K562 (cell line): ENCODE measurements around the gene DIS3L2. TPM values are rescaled to one million over a fixed set of nuclear protein-coding genes. Genes with fewer than 3 reads are reported as not detected.

ENCODE experiments used
- ATAC-seq: fragments of 200-7000 bp; cut with Tn5 transposase; 3 replicates; pipeline ENCODE4 v1.9.1; 2020; ENCODE audit warnings: moderate library complexity
- BruUV-seq: library from RNA; stranded (reverse); fragments of 400-500 nt; replicated peaks from 2 replicates; lab custom pipeline; 2021; lab: Mats Ljungman, UMichigan
- CTCF ChIA-PET: fragments of 300-600 bp; formaldehyde crosslinking; extraction: SDS; loops from one replicate; lab custom pipeline; 2021; ENCODE audit warnings: low intra/inter-chr PET ratio; lab: Yijun Ruan, JAX
- POLR2A ChIA-PET: fragments of 300-600, 350-650 bp; sonication (Branson Sonifier 250); formaldehyde crosslinking; extraction: SDS; loops from one replicate; lab custom pipeline; 2021; ENCODE audit warnings: antibody characterized with exemption, inconsistent platforms; lab: Yijun Ruan, JAX
- DNase-seq, 4 experiments: peaks; one replicate each; pipeline versions ENCODE4 v3.0.0 to v3.0.0-alpha.2; 2011 to 2018; ENCODE audit warnings: low spot score in 3 of 4, mixed read lengths in 3 of 4; ENCODE audit errors: extremely low read depth in 1 of 4
- FAIRE-seq: peaks from 2 replicates; lab custom pipeline; 2011; peaks lifted over from hg19 to GRCh38; lab: Jason Lieb, UNC
- H2AFZ ChIP-seq: 2 replicates; pipeline ENCODE4 v1.6.0; 2011; ENCODE audit warnings: low read depth, low read length, control low read depth, inconsistent platforms
- H3K27ac ChIP-seq: fragments of 200-600 bp; 3 replicates; pipeline ENCODE4 v1.8.0; 2011; ENCODE audit warnings: low read depth, mild to moderate bottlenecking, control low read depth, inconsistent platforms, low read length, moderate library complexity, mixed read lengths; ENCODE audit errors: extremely low read depth
- H3K27me3 ChIP-seq, 2 experiments: fragments of 300-600 bp in 1 of 2; 2 replicates in 1 of 2; 3 replicates in 1 of 2; pipeline versions ENCODE4 v1.6.0 to v1.8.0; 2011; ENCODE audit warnings: inconsistent platforms in 2 of 2, low read length in 2 of 2, mild to moderate bottlenecking in 1 of 2, mixed read lengths in 1 of 2, moderate library complexity in 1 of 2; ENCODE audit not compliant: control insufficient read depth in 2 of 2, insufficient read depth in 2 of 2
- H3K36me3 ChIP-seq: fragments of 300-600 bp; 3 replicates; pipeline ENCODE4 v1.8.0; 2011; ENCODE audit warnings: mild to moderate bottlenecking, low read length, inconsistent platforms; ENCODE audit not compliant: control insufficient read depth, insufficient read depth
- H3K4me1 ChIP-seq, 2 experiments: fragments of 200-600 bp in 1 of 2; replicated peaks in 1 of 2; 2 replicates in 1 of 2; 3 replicates in 1 of 2; pipeline versions ENCODE4 v1.5.1 to v1.8.0; 2011; ENCODE audit warnings: inconsistent platforms in 2 of 2, low read length in 2 of 2, mild to moderate bottlenecking in 1 of 2, mixed read lengths in 1 of 2, moderate library complexity in 1 of 2; ENCODE audit not compliant: control insufficient read depth in 2 of 2, insufficient read depth in 2 of 2
- H3K4me2 ChIP-seq: 2 replicates; pipeline ENCODE4 v1.6.1; 2011; ENCODE audit warnings: low read length, control low read depth, inconsistent platforms, mixed read lengths; ENCODE audit not compliant: insufficient read depth
- H3K4me3 ChIP-seq: fragments of 200-600 bp; sonication (generic), shearing (Covaris generic); 2 replicates; pipeline ENCODE4 v1.5.1; 2016; ENCODE audit warnings: control low read depth, inconsistent platforms
- H3K79me2 ChIP-seq: fragments of 200-600 bp; 3 replicates; pipeline ENCODE4 v1.8.0; 2011; ENCODE audit warnings: low read length, inconsistent platforms; ENCODE audit not compliant: control insufficient read depth, insufficient read depth
- H3K9ac ChIP-seq, 2 experiments: 2 replicates each; pipeline versions ENCODE4 v1.6.0 to v1.6.1; 2011; ENCODE audit warnings: low read depth in 2 of 2, low read length in 2 of 2, control low read depth in 1 of 2, inconsistent platforms in 1 of 2, mild to moderate bottlenecking in 1 of 2, mixed read lengths in 1 of 2; ENCODE audit not compliant: insufficient read depth in 1 of 2
- H3K9me1 ChIP-seq: one replicate; pipeline ENCODE4 v1.6.0; 2011; ENCODE audit warnings: inconsistent platforms, mild to moderate bottlenecking, low read length, moderate library complexity; ENCODE audit not compliant: control insufficient read depth, insufficient read depth
- H3K9me3 ChIP-seq: replicated peaks from 2 replicates; pipeline ENCODE4 v1.5.1; 2011; ENCODE audit warnings: low read depth, low read length, inconsistent platforms; ENCODE audit not compliant: control insufficient read depth, insufficient read depth
- H4K20me1 ChIP-seq: replicated peaks from 2 replicates; pipeline ENCODE4 v1.6.1; 2011; ENCODE audit warnings: low read length, inconsistent platforms, mixed read lengths; ENCODE audit not compliant: control insufficient read depth, insufficient read depth
- CAMTA2 ChIP-seq: fragments of 250-450 bp; sonication (Bioruptor Pico); conservative IDR thresholded peaks from 2 replicates; pipeline ENCODE4 v1.5.1; 2022
- CCNT2 ChIP-seq: IDR thresholded peaks from 2 replicates; pipeline ENCODE4 v1.6.1; 2011; ENCODE audit warnings: borderline replicate concordance, low read depth, mild to moderate bottlenecking, moderate library complexity, mixed read lengths, low read length; ENCODE audit not compliant: insufficient read length; ENCODE audit errors: extremely low read depth
- FOSL1 ChIP-seq: fragments of 200-800 bp; sonication (Bioruptor generic); conservative IDR thresholded peaks from 2 replicates; pipeline ENCODE4 v1.6.1; 2016; ENCODE audit warnings: missing genetic modification characterization, missing compliant biosample characterization
- GTF2F1 ChIP-seq: IDR thresholded peaks from 2 replicates; pipeline ENCODE4 v1.6.1; 2011; ENCODE audit warnings: low read depth, low read length, improper control_type of control experiment
- HIVEP1 ChIP-seq: fragments of 250-450 bp; sonication (Bioruptor Pico); IDR thresholded peaks from 2 replicates; pipeline ENCODE4 v1.4.0; 2020; ENCODE audit warnings: mild to moderate bottlenecking
- HOXB6 ChIP-seq: fragments of 250-450 bp; sonication (Bioruptor Pico); IDR thresholded peaks from 2 replicates; pipeline ENCODE4 v1.5.1; 2022; ENCODE audit warnings: mild to moderate bottlenecking, borderline replicate concordance
- MAFF ChIP-seq: IDR thresholded peaks from 2 replicates; pipeline ENCODE4 v1.6.1; 2012; ENCODE audit warnings: low read length, improper control_type of control experiment
- NELFE ChIP-seq: IDR thresholded peaks from 2 replicates; pipeline ENCODE4 v1.6.1; 2011; ENCODE audit warnings: mild to moderate bottlenecking; ENCODE audit not compliant: insufficient read depth, insufficient read length
- PCBP2 ChIP-seq: fragments of 200-400 bp; formaldehyde crosslinking; IDR thresholded peaks from 2 replicates; pipeline ENCODE4 v1.6.1; 2018; ENCODE audit warnings: low read length, low read depth, mild to moderate bottlenecking, moderate library complexity; ENCODE audit not compliant: poor library complexity, severe bottlenecking
- RBM39 ChIP-seq: fragments of 200-400 bp; formaldehyde crosslinking; optimal IDR thresholded peaks from 2 replicates; pipeline ENCODE3; 2018; ENCODE audit warnings: low read depth, low read length
- RNF2 ChIP-seq: sonication (generic); IDR thresholded peaks from 2 replicates; pipeline ENCODE4 v1.6.1; 2016
- TARDBP ChIP-seq: fragments of 450-650 bp; IDR thresholded peaks from 2 replicates; pipeline ENCODE4 v1.6.1; 2016
- TBP ChIP-seq: optimal IDR thresholded peaks from 2 replicates; pipeline ENCODE3; 2011; ENCODE audit warnings: low read depth, low read length, improper control_type of control experiment
- XRCC5 ChIP-seq: fragments of 200-400 bp; formaldehyde crosslinking; IDR thresholded peaks from 2 replicates; pipeline ENCODE4 v1.6.1; 2017; ENCODE audit warnings: low read depth, mild to moderate bottlenecking, low read length
- ZBTB17 ChIP-seq: fragments of 450-650 bp; formaldehyde crosslinking; IDR thresholded peaks from 2 replicates; pipeline ENCODE4 v1.4.0; 2020; ENCODE audit warnings: mild to moderate bottlenecking
- ZC3H11A ChIP-seq: IDR thresholded peaks from 2 replicates; pipeline ENCODE4 v1.6.1; 2012; ENCODE audit warnings: low read depth, low read length, improper control_type of control experiment
- ZKSCAN3 ChIP-seq: fragments of 250-450 bp; sonication (Bioruptor Pico); IDR thresholded peaks from 2 replicates; pipeline ENCODE4 v1.4.0; 2020
- ZNF354B ChIP-seq: fragments of 250-450 bp; sonication (Bioruptor Pico); IDR thresholded peaks from 2 replicates; pipeline ENCODE4 v1.4.0; 2020
- WGBS: fragments of 100-300 bp; shearing (Covaris generic); methylation state at CpG from one replicate; pipeline ENCODE4 v1.1.6; 2016; ENCODE audit warnings: low coverage, mixed read lengths; ENCODE audit not compliant: insufficient coverage; ENCODE audit errors: missing lambda C conversion rate; 5-methylcytosine and 5-hydroxymethylcytosine counted together
- in situ Hi-C: fragments of 300-500 bp; cut with MboI; formaldehyde crosslinking; loops from 4 replicates; pipeline ENCODE4 v1.15.0; 2018; ENCODE audit warnings: inconsistent platforms, mixed read lengths
- intact Hi-C: fragments of 100-400 bp; cut with micrococcal nuclease; formaldehyde crosslinking; loops from 2 replicates; pipeline ENCODE4 v1.14.2; 2022
- polyA plus RNA-seq, 8 experiments: library from polyadenylated mRNA; depleted of rRNA in 4 of 8; stranded (reverse) in 5 of 8; unstranded in 3 of 8; fragments of >200 nt; fragmentation: Nextera tagmentation in 2 of 8; fragmentation: Illumina TruSeq in 1 of 8; extraction: Ambion mirVana in 2 of 8; extraction: Trizol in 1 of 8; gene quantifications; 2 replicates each; pipeline versions ENCODE4 v1.2.1 to v1.2.3, GENCODE V29; 2011 to 2014; ENCODE audit warnings: inconsistent platforms in 1 of 8, missing spikeins in 1 of 8
- total RNA-seq, 7 experiments: library from RNA; depleted of rRNA in 6 of 7; stranded (reverse); fragments of >200 nt in 6 of 7; fragmentation: Illumina TruSeq in 2 of 7; extraction: Trizol in 2 of 7; gene quantifications; 2 replicates each; pipeline versions ENCODE4 v1.2.1 to v1.2.3, GENCODE V29; 2011 to 2021; ENCODE audit warnings: low replicate concordance in 1 of 7
- TF ChIP-seq, protein P1 (sequence below): sonication (generic); formaldehyde crosslinking; IDR thresholded peaks from 2 replicates; pipeline ENCODE4 v1.8.0; 2023; ENCODE audit warnings: mild to moderate bottlenecking, missing genetic modification reagents

The DIS3L2 gene
- total and polyA plus RNA-seq, 9 of the 15 experiments (the other 6 are each of a cell fraction or from before 2014, with no cell fraction given): 1.5 to 19.2 (median 11.2) TPM

DNA sequence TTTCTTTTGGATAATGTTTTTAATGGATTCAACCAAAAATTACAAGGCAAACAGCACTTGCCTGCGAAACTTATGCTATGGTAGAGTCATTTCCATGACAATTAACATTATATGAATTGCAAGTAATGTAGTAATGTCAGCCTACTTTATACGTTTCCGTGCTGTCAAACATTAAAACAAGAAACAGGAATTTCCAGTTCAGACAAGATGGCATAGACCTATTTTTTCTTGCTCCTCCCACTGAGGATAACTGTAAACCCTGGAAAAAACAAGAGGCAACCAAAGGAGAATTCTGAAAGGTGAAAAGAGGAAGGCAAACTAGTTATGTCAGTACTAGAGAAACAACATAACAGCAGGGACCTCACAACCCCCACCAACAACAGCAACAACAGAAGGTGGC, 170.7 kb downstream of the DIS3L2 start (continued):
- no peak for TF ChIP-seq CAMTA2
- TF ChIP-seq, all 486 proteins: peak for 0

DNA sequence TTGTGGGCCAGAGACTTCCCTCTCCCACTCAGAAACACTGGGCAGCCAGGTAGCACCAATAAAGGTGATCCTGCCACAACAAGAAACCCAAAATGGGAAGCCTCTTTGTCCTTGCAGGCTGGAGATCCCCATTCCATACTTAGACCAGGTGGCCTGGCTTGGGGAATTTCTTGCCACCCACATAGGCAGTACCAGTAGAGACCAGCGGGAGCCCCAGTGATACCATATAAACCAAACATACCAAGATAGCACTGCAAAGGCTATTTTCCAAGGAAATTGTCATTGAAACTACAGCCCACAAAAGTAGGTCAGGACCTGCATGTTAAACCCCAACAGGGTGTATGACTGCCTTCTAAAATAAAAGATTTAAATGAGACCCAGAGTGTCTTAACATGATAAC, 171.6 kb downstream of the DIS3L2 start:
- Histone ChIP-seq H3K36me3 (no peaks in the 10 kb centered on the region), H3K79me2 (no peaks in the 10 kb centered on the region), H2AFZ (no peak overlapping the region), H3K4me3 (no peak overlapping the region), H3K9me3 (no peaks in the 10 kb centered on the region), H3K9ac (no peak overlapping the region), H3K4me2 (no peak overlapping the region), H3K4me1 (no peaks in the 10 kb centered on the region), H3K9me1 (no peaks in the 10 kb centered on the region), H3K27me3 (no peaks in the 10 kb centered on the region), H4K20me1 (no peaks in the 10 kb centered on the region), H3K27ac (no peak overlapping the region)
- ChIA-PET POLR2A (no interaction called here), CTCF (interaction anchor here (0.6 kb wide), 1 partner anchor 389 kb away, joined by 4 read pairs; no protein-coding TSS in a partner anchor)
- BruUV-seq: no TSS peak
- FAIRE-seq (no peak), DNase-seq (no peak), ATAC-seq (no peak)
- in situ Hi-C loops (no loop called here), intact Hi-C loops (no loop called here)
- WGBS: 89% methylated on average over 1 of the region's 1 CpG
- TF ChIP-seq RNF2 (no peak), NELFE (no peak), FOSL1 (tag) (no peak), TARDBP (no peak), PCBP2 (no peak), GTF2F1 (no peak), ZKSCAN3 (CRISPR knock-in tag) (no peak), HOXB6 (CRISPR knock-in tag) (no peak), ZC3H11A (no peak), TBP (no peak), HIVEP1 (CRISPR knock-in tag) (no peak), ZNF354B (CRISPR knock-in tag) (no peak), MAFF (no peak), ZBTB17 (CRISPR knock-in tag) (no peak), XRCC5 (no peak), RBM39 (no peak), CCNT2 (no peak)
- TF ChIP-seq, protein P1, sequence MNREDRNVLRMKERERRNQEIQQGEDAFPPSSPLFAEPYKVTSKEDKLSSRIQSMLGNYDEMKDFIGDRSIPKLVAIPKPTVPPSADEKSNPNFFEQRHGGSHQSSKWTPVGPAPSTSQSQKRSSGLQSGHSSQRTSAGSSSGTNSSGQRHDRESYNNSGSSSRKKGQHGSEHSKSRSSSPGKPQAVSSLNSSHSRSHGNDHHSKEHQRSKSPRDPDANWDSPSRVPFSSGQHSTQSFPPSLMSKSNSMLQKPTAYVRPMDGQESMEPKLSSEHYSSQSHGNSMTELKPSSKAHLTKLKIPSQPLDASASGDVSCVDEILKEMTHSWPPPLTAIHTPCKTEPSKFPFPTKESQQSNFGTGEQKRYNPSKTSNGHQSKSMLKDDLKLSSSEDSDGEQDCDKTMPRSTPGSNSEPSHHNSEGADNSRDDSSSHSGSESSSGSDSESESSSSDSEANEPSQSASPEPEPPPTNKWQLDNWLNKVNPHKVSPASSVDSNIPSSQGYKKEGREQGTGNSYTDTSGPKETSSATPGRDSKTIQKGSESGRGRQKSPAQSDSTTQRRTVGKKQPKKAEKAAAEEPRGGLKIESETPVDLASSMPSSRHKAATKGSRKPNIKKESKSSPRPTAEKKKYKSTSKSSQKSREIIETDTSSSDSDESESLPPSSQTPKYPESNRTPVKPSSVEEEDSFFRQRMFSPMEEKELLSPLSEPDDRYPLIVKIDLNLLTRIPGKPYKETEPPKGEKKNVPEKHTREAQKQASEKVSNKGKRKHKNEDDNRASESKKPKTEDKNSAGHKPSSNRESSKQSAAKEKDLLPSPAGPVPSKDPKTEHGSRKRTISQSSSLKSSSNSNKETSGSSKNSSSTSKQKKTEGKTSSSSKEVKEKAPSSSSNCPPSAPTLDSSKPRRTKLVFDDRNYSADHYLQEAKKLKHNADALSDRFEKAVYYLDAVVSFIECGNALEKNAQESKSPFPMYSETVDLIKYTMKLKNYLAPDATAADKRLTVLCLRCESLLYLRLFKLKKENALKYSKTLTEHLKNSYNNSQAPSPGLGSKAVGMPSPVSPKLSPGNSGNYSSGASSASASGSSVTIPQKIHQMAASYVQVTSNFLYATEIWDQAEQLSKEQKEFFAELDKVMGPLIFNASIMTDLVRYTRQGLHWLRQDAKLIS (CRISPR knock-in tag): no peak
